ENCODE measurements around the gene AP3S2.
"Not testable (repeated sequence)": the region's sequence is repeated elsewhere in the genome, so short reads cannot be mapped to it uniquely, and the experiment has no call there.

Gene AP3S2

DNA sequence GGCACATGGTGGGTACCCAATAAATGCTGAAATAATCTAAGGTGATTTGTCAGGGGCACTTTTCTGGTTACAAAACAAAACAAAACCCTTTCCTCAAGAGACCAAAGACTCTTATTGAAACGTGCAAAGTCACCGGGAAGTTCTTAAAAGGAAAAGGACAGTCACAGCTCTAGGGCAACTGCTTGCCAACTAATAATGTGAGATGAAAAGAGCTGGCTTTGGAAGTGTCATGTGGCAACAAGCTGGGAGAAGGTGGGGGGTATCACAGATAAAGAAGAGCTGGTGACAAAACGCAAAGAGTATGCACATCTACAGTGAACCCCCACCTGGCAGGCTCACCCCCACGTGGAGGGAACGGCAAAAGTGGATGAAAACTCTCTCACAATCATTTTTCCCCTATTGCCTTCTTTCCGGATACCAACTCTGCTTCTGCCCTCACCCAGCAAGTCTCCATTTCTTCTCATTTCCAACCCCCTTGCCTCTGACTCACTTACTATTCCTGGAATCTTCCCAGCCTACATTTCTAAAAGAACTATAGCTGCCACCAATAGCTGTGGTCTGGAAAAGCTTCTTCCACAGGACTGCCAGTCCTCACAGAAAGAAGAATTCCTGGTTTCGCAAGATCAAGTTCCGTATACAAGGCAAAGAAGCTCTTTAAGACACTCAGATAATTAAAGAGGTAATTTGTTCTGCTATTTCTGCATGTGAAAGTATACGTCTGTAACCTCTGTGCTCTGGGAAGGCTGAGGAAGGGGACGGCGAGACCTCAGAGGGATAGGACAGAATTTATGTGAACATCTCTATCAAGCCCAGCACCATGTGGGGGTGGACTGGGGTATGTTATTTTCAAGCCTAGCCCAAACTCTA lies 57.3 kb downstream of the AP3S2 start:
- peak in 2 of 56 donors; percentile 12 to 17 for DNase-seq

- no peak for DNase-seq
Measured at GRCh38 chr15:89835176-89835564, 58.6 kb downstream of the AP3S2 start.

DNA sequence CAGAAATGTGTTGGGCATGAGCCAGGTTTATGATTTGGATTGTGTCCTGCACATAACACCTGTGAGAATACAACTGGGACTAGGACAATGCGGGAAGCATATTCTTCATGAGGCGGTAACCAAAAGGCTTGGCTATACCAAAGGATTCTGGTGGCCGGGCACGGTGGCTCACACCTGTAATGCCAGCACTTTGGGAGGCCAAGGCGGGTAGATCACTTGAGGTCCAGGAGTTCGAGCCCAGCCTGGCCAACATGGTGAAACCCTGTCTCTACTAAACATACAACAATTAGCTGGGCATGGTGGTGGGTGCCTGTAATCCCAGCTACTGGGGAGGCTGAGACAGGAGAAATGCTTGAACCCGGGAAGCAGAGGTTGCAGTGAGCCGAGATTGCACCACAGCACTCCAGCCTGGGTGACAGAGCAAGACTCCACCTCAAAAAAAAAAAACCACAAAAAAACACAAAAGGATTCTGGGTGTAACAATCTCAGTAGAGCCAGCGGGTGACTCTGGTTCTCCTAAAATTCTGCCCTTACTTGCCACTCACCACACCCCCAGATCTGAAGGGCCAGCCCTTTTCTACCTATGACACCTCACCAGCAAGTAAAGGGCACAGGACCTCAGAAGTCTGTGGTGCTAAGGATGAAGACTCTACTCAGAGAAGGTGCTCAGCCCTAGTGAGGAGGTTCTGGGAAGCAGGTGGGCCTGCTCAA lies 59.2 kb downstream of the AP3S2 start:
- DNase-seq = not testable (repeated sequence)

- DNase-seq = no peak
Measured at GRCh38 chr15:89833966-89834365, 59.8 kb downstream of the AP3S2 start.

DNA sequence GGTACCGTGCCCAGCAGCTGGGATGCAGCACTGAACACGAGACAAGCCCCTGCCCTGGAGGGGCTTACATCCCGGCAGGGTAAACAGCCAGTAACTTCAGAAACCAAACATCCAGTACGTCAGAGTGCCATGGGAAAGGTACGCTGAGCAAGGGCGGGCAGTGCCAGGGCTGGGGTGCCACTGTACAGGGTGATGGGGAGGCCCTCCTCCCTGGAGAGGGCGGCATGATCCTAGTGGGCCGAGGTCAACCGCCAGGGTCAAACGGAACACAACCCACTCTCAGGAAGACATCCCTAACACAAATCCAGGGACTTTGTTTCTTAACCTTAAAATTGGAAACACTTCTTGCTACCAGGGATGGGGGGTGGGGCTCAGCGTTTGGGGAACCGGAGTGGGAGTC lies 63.2 kb downstream of the AP3S2 start:
- no peak for DNase-seq

GRCh38 chr15:89829616-89830440 lies 64.0 kb downstream of the AP3S2 start:
- DNase-seq = no peak

DNA sequence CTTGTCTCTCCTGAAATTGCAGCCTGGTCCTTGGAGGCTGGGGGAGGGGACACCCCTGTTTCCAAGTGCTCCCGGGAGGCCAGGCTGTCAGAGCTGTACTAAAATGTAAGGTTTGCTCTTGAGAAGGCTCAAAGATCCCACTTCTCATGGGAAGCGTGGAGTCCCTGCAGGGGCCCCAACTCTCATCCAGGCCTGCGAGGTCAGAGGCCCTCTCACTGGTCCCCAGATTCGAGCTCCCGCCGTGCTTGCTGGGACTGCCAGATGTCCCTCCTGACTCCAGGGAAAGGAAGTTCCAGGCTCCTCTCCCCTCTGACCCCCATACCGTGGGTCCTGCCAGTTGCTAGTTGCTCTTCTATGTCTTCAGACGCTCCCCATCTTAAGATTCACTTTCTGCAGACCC lies 64.6 kb downstream of the AP3S2 start:
- DNase-seq = no peak

- DNase-seq = peak in 5 of 56 donors; percentile 15 to 29 (median 19)
Measured at GRCh38 chr15:89828281-89829145, 65.3 kb downstream of the AP3S2 start.

DNA sequence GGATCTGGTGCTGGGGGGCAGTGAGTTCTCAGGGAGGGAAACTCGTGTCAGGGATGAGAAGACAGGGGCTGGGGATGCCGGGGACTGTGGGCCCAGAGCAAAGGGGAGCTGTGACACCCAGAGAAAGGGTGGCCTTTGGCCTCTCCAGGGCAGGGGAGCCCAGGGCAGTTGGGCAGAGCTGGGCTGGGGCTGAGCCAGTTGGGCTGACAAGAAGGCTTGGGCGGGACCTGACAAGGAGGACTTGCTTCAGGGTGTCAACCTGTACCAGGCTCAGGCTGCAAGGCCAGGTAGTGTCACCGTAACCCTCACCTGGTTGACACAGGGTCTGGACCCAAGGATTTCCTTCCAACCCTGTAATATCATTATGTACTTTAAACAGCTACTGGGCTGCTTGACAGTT lies 66.0 kb downstream of the AP3S2 start:
- DNase-seq = no peak

- DNase-seq = no peak
Measured at GRCh38 chr15:89826671-89827655, 66.8 kb downstream of the AP3S2 start.

DNA sequence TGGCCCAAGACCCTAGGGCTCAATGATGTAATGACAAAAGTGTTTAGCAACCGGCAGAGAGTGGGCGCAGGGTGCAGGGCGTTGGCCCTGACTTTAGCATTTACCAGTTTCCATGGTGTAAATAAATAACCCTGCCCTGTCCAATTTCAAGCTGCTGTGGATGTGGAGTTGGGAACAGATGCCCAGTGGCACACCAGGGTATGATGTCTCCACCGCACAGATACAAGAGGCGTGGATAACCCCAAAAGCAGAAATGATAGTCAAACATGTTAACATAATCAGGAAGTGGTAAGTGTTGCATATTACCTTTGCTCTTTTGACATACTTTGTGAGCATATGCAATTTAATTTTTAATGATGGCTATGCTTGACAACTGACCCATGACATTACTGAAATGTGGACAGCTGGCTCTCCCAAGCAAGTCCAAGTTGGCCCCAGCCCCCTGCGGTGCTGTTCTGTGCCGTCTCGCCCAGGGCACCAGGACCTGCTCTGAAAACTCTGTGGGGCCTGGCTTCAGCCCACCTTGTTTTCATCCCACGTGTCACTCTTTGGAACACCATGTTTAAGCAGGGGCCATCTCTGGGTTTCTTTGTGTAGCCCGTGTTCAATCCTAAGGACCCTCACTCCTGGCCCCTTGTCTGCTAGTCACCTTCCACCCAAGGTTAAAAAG lies 68.4 kb downstream of the AP3S2 start:
- no peak for DNase-seq

- no peak for DNase-seq
Measured at GRCh38 chr15:89824607-89824867, 69.3 kb downstream of the AP3S2 start.

GRCh38 chr15:89823836-89824606 lies 69.8 kb downstream of the AP3S2 start:
- DNase-seq = no peak

GRCh38 chr15:89822951-89823711 lies 70.7 kb downstream of the AP3S2 start:
- DNase-seq = no peak

GRCh38 chr15:89822611-89822950 lies 71.2 kb downstream of the AP3S2 start:
- no peak for DNase-seq

GRCh38 chr15:89822026-89822425 lies 71.8 kb downstream of the AP3S2 start:
- no peak for DNase-seq

DNA sequence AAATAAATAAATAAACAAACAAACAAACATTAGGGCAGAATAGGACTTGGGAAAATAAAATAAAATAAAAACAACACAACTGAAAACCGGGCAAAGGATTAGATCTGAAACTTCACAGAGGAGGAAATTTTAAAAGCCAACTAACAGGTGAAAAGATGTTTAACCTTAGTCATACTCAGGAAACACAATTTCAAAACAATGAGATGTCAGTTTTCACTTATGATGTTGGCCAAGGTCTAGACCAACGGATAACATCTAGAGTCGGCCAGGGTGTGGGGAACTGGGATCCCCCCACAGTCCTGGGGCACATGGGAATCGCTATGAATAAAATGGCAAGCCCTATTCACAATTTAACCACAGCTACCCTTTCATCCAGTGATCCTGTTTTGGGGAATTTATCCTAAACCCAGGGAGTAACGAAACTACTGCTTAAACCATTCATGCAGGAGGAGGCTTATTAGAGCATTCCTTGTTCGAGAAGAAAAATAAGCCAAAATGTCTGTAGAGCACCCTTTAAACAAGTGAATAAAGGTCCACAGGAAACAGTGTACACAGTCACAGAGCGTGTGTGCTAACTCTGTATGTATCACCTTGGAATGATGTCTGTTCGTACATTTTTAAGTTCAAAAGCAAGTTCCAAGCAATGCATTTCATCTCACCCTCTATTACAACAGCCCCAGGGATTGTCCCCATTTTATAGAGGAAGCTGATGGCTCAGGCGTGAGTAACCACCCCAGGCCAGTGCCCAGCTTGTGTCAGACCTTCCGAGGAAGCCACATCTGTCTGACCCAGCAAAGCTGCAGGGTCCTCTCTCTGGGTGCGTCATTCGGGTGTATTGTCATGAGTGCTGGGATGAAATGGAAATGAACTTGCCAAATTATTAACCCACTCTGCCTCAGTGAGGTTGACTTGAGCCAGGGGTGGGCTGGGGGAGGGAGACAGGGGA lies 72.9 kb downstream of the AP3S2 start:
- no peak for DNase-seq
